HepG2 (cell line): ENCODE results near the gene SLC45A2. TPM values are rescaled to one million over a fixed set of nuclear protein-coding genes. Genes with fewer than 3 reads are reported as not detected.

Experiments used
- GTF3A ChIP-seq: sonication (generic); formaldehyde crosslinking; conservative IDR thresholded peaks from 2 replicates; pipeline ENCODE4 v1.4.0; 2020; ENCODE audit warnings: mild to moderate bottlenecking, missing genetic modification reagents
- HNF4G ChIP-seq, 2 experiments: sonication (generic) in 1 of 2; formaldehyde crosslinking in 1 of 2; IDR thresholded peaks; 2 replicates each; pipeline versions ENCODE4 v1.4.0 to v1.6.1; 2011 to 2020; ENCODE audit warnings: borderline replicate concordance in 2 of 2, low read depth in 2 of 2, mild to moderate bottlenecking in 2 of 2, low read length in 1 of 2, missing genetic modification reagents in 1 of 2, moderate library complexity in 1 of 2
- HNRNPUL1 ChIP-seq: fragments of 200-400 bp; formaldehyde crosslinking; IDR thresholded peaks from 2 replicates; pipeline ENCODE4 v1.6.1; 2017; ENCODE audit warnings: low read depth, mild to moderate bottlenecking, low read length, moderate library complexity
- KDM2A ChIP-seq: sonication (generic); formaldehyde crosslinking; IDR thresholded peaks from 2 replicates; pipeline ENCODE4 v1.4.0; 2020; ENCODE audit warnings: low read depth, missing genetic modification reagents, borderline replicate concordance
- KLF11 ChIP-seq: IDR thresholded peaks from 2 replicates; pipeline ENCODE4 v1.6.1; 2016; ENCODE audit warnings: missing compliant biosample characterization
- KMT2B ChIP-seq: IDR thresholded peaks from 2 replicates; pipeline ENCODE4 v1.6.1; 2016; ENCODE audit warnings: missing genetic modification reagents, missing compliant biosample characterization
- LCORL ChIP-seq, 2 experiments: fragments of 450-650 bp in 1 of 2; sonication (generic) in 1 of 2; formaldehyde crosslinking in 1 of 2; IDR thresholded peaks; 2 replicates each; pipeline versions ENCODE4 v1.5.0 to v1.6.1; 2017 to 2020; ENCODE audit warnings: antibody characterized with exemption in 1 of 2, missing genetic modification reagents in 1 of 2
- MTA3 ChIP-seq: sonication (generic); formaldehyde crosslinking; IDR thresholded peaks from 2 replicates; pipeline ENCODE4 v1.4.0; 2020; ENCODE audit warnings: missing genetic modification reagents
- MXI1 ChIP-seq: IDR thresholded peaks from 3 replicates; pipeline ENCODE4 v1.6.1; 2012; ENCODE audit warnings: low read depth, low read length, inconsistent platforms, borderline replicate concordance
- NFIC ChIP-seq: IDR thresholded peaks from 2 replicates; pipeline ENCODE4 v1.6.1; 2012; ENCODE audit warnings: mild to moderate bottlenecking, low read length, inconsistent platforms
- POGZ ChIP-seq: sonication (generic); formaldehyde crosslinking; IDR thresholded peaks from 2 replicates; pipeline ENCODE4 v1.4.0; 2020; ENCODE audit warnings: mild to moderate bottlenecking, missing genetic modification reagents
- PRPF4 ChIP-seq: fragments of 200-400 bp; formaldehyde crosslinking; IDR thresholded peaks from 2 replicates; pipeline ENCODE4 v1.6.1; 2016; ENCODE audit warnings: low read length, low read depth; ENCODE audit not compliant: poor library complexity, severe bottlenecking
- RARA ChIP-seq: IDR thresholded peaks from 2 replicates; pipeline ENCODE4 v1.6.1; 2016; ENCODE audit warnings: missing genetic modification reagents, missing compliant biosample characterization
- YY1 ChIP-seq: IDR thresholded peaks from 2 replicates; pipeline ENCODE4 v1.6.1; 2011; ENCODE audit warnings: low read length, low read depth, moderate library complexity, mild to moderate bottlenecking; ENCODE audit not compliant: insufficient read depth, insufficient replicate concordance
- ZNF30 ChIP-seq: sonication (generic); formaldehyde crosslinking; IDR thresholded peaks from 2 replicates; pipeline ENCODE4 v1.5.0; 2020; ENCODE audit warnings: mild to moderate bottlenecking, missing genetic modification reagents
- ZNF331 ChIP-seq: sonication (generic); formaldehyde crosslinking; IDR thresholded peaks from 2 replicates; pipeline ENCODE4 v1.4.0; 2020; ENCODE audit warnings: missing genetic modification reagents
- ZNF746 ChIP-seq: sonication (generic); formaldehyde crosslinking; IDR thresholded peaks from 2 replicates; pipeline ENCODE4 v1.8.0; 2022; ENCODE audit warnings: mild to moderate bottlenecking, missing genetic modification reagents
- polyA plus RNA-seq, 8 experiments: library from polyadenylated mRNA; depleted of rRNA in 3 of 8; stranded (reverse) in 7 of 8; unstranded in 1 of 8; fragments of >200 nt; fragmentation: Illumina TruSeq in 4 of 8; extraction: Trizol in 4 of 8; gene quantifications; 2 replicates each; pipeline versions ENCODE4 v1.2.1 to v1.2.3, GENCODE V29; 2011 to 2016; ENCODE audit warnings: low read depth in 4 of 8, missing spikeins in 1 of 8, mixed read lengths in 1 of 8; ENCODE audit not compliant: insufficient read depth in 1 of 8
- total RNA-seq, 5 experiments: library from RNA; depleted of rRNA; stranded (reverse); fragments of >200 nt; fragmentation: Illumina TruSeq; extraction: Trizol; gene quantifications; 2 replicates each; pipeline ENCODE4 v1.2.3, GENCODE V29; 2016; ENCODE audit warnings: low read depth in 1 of 5
- TF ChIP-seq, protein P1 (sequence below): sonication (generic); formaldehyde crosslinking; IDR thresholded peaks from 2 replicates; pipeline ENCODE4 v1.4.0; 2020; ENCODE audit warnings: missing genetic modification reagents
- TF ChIP-seq, protein P2 (sequence below): sonication (generic); formaldehyde crosslinking; IDR thresholded peaks from 2 replicates; pipeline ENCODE4 v1.8.0; 2022; ENCODE audit warnings: missing genetic modification reagents, mild to moderate bottlenecking, inconsistent platforms, borderline replicate concordance
- TF ChIP-seq, protein P3 (sequence below): sonication (generic); formaldehyde crosslinking; IDR thresholded peaks from 2 replicates; pipeline ENCODE4 v1.8.1; 2023; ENCODE audit warnings: mild to moderate bottlenecking, moderate library complexity, missing genetic modification reagents

The SLC45A2 gene
- total and polyA plus RNA-seq, 2 of the 13 experiments (the other 11 are each of a cell fraction or from before 2014, with no cell fraction given), result 0.22 to 0.24 TPM

DNA sequence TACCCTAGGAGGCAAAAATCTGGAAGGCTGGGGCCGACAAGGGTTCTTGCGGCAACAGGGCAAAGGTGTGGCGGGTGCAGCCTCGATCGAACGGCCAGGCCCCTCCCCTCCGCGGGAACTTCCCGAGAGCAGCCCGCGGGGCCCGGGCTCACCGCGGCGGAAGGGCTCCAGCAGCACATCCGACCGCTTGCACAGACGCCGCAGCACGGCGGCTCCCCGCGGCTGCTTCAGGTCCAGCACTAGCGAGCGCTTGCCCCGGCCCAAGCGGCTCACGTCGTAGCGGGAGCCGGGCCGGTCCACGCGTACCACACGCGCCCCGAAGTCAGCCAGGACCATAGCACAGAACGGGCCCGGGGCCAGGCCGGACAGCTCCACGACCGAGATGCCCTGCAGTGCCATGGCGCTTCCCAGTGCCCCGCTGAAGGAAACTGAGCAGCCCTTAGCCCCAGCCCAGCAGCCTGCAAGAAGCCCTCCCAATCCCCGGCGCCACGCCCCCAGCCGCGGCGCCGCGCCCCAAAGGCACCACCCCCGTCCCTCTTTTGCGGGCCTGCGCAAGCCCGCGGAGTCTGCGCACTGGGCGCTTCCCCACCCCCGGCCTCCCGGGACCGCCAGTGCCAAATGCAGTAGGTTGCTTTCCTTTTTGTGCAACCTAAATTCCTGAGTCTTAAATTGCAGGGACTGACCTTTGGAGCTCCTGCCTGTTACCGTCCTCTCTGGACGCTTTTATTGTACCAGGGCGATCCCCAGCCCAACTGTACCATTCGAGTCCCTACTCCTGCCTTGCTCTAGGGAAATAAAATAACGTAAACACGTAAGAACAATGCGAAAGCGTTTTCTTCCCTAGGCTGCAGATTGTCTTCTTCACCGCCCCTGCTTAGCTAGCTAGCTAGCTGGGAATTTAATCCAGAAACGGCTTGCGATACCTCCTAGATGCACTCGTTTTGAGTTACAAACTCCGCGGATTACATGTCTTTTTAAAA lies 23.4 kb upstream of the SLC45A2 start, which contains the start of gene AMACR (continued):
- 0 out of 2 replicates have a peak, but pooled peaks have one; percentile 38 for TF ChIP-seq HNRNPUL1
- no peak for TF ChIP-seq PRPF4
- TF ChIP-seq YY1, result peak; percentile 64
- TF ChIP-seq, protein P1, sequence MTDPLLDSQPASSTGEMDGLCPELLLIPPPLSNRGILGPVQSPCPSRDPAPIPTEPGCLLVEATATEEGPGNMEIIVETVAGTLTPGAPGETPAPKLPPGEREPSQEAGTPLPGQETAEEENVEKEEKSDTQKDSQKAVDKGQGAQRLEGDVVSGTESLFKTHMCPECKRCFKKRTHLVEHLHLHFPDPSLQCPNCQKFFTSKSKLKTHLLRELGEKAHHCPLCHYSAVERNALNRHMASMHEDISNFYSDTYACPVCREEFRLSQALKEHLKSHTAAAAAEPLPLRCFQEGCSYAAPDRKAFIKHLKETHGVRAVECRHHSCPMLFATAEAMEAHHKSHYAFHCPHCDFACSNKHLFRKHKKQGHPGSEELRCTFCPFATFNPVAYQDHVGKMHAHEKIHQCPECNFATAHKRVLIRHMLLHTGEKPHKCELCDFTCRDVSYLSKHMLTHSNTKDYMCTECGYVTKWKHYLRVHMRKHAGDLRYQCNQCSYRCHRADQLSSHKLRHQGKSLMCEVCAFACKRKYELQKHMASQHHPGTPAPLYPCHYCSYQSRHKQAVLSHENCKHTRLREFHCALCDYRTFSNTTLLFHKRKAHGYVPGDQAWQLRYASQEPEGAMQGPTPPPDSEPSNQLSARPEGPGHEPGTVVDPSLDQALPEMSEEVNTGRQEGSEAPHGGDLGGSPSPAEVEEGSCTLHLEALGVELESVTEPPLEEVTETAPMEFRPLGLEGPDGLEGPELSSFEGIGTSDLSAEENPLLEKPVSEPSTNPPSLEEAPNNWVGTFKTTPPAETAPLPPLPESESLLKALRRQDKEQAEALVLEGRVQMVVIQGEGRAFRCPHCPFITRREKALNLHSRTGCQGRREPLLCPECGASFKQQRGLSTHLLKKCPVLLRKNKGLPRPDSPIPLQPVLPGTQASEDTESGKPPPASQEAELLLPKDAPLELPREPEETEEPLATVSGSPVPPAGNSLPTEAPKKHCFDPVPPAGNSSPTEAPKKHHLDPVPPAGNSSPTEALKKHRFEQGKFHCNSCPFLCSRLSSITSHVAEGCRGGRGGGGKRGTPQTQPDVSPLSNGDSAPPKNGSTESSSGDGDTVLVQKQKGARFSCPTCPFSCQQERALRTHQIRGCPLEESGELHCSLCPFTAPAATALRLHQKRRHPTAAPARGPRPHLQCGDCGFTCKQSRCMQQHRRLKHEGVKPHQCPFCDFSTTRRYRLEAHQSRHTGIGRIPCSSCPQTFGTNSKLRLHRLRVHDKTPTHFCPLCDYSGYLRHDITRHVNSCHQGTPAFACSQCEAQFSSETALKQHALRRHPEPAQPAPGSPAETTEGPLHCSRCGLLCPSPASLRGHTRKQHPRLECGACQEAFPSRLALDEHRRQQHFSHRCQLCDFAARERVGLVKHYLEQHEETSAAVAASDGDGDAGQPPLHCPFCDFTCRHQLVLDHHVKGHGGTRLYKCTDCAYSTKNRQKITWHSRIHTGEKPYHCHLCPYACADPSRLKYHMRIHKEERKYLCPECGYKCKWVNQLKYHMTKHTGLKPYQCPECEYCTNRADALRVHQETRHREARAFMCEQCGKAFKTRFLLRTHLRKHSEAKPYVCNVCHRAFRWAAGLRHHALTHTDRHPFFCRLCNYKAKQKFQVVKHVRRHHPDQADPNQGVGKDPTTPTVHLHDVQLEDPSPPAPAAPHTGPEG (CRISPR knock-in tag), result peak; percentile 60; the same call in 1 of the 2 replicates
- peak; percentile 9 for TF ChIP-seq ZNF331 (CRISPR knock-in tag)
- peak; percentile 85; the same call in 1 of the 2 replicates for TF ChIP-seq HNF4G (IDR thresholded peaks at IDR 0.05; ENCODE audit: borderline replicate concordance, low read depth, low read length)
- TF ChIP-seq HNF4G (CRISPR knock-in tag; IDR thresholded peaks at IDR 0.05; ENCODE audit: borderline replicate concordance, low read depth), result peak; percentile 57; the same call in 1 of the 2 replicates
- TF ChIP-seq ZNF746 (CRISPR knock-in tag), result peak; percentile 62; the same call in 1 of the 2 replicates
- TF ChIP-seq KDM2A (CRISPR knock-in tag), result peak; percentile 95
- TF ChIP-seq POGZ (CRISPR knock-in tag), result peak; percentile 86
- TF ChIP-seq GTF3A, result no peak
- TF ChIP-seq, protein P2, sequence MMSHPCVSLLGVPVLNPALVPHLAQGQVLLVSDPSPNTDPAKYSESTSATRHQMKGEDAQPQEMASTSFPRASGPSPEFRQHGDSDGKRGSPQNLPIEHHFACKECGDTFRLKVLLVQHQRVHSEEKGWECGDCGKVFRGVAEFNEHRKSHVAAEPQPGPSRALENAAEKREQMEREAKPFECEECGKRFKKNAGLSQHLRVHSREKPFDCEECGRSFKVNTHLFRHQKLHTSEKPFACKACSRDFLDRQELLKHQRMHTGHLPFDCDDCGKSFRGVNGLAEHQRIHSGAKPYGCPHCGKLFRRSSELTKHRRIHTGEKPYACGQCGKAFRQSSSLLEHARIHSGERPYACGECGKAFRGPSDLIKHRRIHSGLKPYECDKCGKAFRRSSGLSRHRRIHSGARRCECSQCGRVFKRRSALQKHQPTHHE, result peak; percentile 93
- no peak for TF ChIP-seq MTA3
- TF ChIP-seq RARA (CRISPR knock-in tag), result peak; percentile 63; the same call in 1 of the 2 replicates
- TF ChIP-seq NFIC, result peak; percentile 21; the same call in 1 of the 2 replicates
- peak; percentile 87 for TF ChIP-seq KLF11 (CRISPR knock-in tag)
- TF ChIP-seq KMT2B (CRISPR knock-in tag), result peak; percentile 83
- peak; percentile 96 for TF ChIP-seq LCORL (IDR thresholded peaks at IDR 0.05)
- peak; percentile 97 for TF ChIP-seq LCORL (CRISPR knock-in tag; IDR thresholded peaks at IDR 0.05)
- TF ChIP-seq ZNF30 (CRISPR knock-in tag), result peak; percentile 75
- TF ChIP-seq, protein P3, sequence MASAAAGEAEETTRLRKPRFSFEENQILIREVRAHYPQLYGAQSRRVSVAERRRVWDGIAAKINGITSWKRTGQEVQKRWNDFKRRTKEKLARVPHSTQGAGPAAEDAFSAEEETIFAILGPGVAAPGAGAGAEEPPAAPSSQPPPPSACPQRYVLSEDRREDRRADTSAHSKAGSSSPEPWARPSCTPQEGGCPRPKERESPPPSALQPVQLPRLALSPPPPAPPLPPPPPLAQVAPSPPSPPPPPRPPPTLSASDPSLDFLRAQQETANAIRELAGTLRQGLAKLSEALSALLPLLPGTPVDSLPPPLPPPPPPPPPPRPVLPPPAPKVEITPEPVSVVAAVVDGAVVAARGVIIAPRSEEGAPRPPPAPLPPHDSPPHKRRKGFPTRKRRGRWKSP (CRISPR knock-in tag), result peak; percentile 74
- 0 out of 3 replicates have a peak, but pooled peaks have one; percentile 39 for TF ChIP-seq MXI1
